Esophagus muscularis mucosa (tissue), 4 donors: ENCODE data around the gene RABL6. TPM values are rescaled to one million over a fixed set of nuclear protein-coding genes. Genes with fewer than 3 reads are reported as not detected.
A peak's percentile ranks its signal among the peaks of the same experiment; 100 is the strongest.
"Not testable (repeated sequence)": the region's sequence is repeated elsewhere in the genome, so short reads cannot be mapped to it uniquely, and the experiment has no call there.

Experiments used
- DNase-seq: peaks from one replicate; pipeline ENCODE4 v3.0.0-alpha.2; 2017; ENCODE audit errors: extremely low spot score
- H3K27ac ChIP-seq, 4 donors: fragments of 200-600 bp; sonication (generic); replicated peaks in 1 of 4; 1 replicate in 3 of 4; 2 replicates in 1 of 4; pipeline ENCODE4 v1.5.1; 2016 to 2019; ENCODE audit warnings: mild to moderate bottlenecking in 1 of 4
- H3K27me3 ChIP-seq, 4 donors: fragments of 200-600 bp; sonication (generic); one replicate each; pipeline versions ENCODE4 v1.5.1 to v1.6.0; 2016 to 2019
- H3K36me3 ChIP-seq, 4 donors: fragments of 200-600 bp; sonication (generic); one replicate each; pipeline ENCODE4 v1.5.1; 2016 to 2019
- H3K4me1 ChIP-seq, 4 donors: fragments of 200-600 bp; sonication (generic); one replicate each; pipeline ENCODE4 v1.5.1; 2016 to 2019
- H3K4me3 ChIP-seq, 4 donors: fragments of 200-600 bp; sonication (generic); 1 replicate in 2 of 4; 2 replicates in 2 of 4; pipeline ENCODE4 v1.5.1; 2016 to 2019; ENCODE audit warnings: mild to moderate bottlenecking in 4 of 4, moderate library complexity in 1 of 4
- H3K9me3 ChIP-seq, 4 donors: fragments of 200-600 bp; sonication (generic); 1 replicate in 3 of 4; 2 replicates in 1 of 4; pipeline ENCODE4 v1.5.1; 2016 to 2019
- CTCF ChIP-seq, 3 experiments: fragments of 200-600 bp in 2 of 3; fragments of 450-650 bp in 1 of 3; sonication (generic) in 2 of 3; IDR thresholded peaks; one replicate each; pipeline ENCODE4 v1.5.1; 2017 to 2019; ENCODE audit warnings: antibody characterized with exemption in 3 of 3, mild to moderate bottlenecking in 2 of 3, moderate library complexity in 1 of 3
- EP300 ChIP-seq: sonication (generic); formaldehyde crosslinking; IDR thresholded peaks from one replicate; pipeline ENCODE4 v1.6.1; 2017; ENCODE audit warnings: antibody characterized with exemption
- POLR2A ChIP-seq: fragments of 450-650 bp; IDR thresholded peaks from one replicate; pipeline ENCODE4 v1.6.1; 2017; ENCODE audit warnings: antibody characterized with exemption, moderate library complexity, mild to moderate bottlenecking, low read depth
- POLR2AphosphoS5 ChIP-seq, 2 donors: sonication (generic); formaldehyde crosslinking; IDR thresholded peaks; one replicate each; pipeline ENCODE4 v1.6.1; 2017; ENCODE audit warnings: antibody characterized with exemption in 2 of 2
- WGBS: methylation state at CpG from one replicate; pipeline ENCODE4 v1.1.5; 2018; 5-methylcytosine and 5-hydroxymethylcytosine counted together
- intact Hi-C: fragments of 100-400 bp; cut with DNase I; formaldehyde crosslinking; loops from one replicate; pipeline ENCODE4 v1.15.1; 2023
- total RNA-seq, 4 donors: library from RNA; depleted of rRNA; stranded (reverse); fragments of >200 nt; gene quantifications; one replicate each; pipeline versions ENCODE4 v1.1.0 to v1.2.1, GENCODE V29; 2016

RABL6 gene
- total RNA-seq, 4 donors from 2014 or later = 56.3 to 110 (median 83.0) TPM

- H3K27ac ChIP-seq = no peak overlapping the region
- peaks cover 4 to 25% (median 16%) of the 10 kb centered on the region in 4 donors for H3K27me3 ChIP-seq
- H3K4me1 ChIP-seq = peaks cover 32 to 49% (median 46%) of the 10 kb centered on the region in 4 donors
- intact Hi-C loops = no loop called here
- H3K36me3 ChIP-seq = peaks cover 0 to 61% (median 52%) of the 10 kb centered on the region in 4 donors
- 92% methylated on average over 17 of the region's 32 CpGs for WGBS
- no peaks in the 10 kb centered on the region for H3K9me3 ChIP-seq
- no peak for DNase-seq
- TF ChIP-seq EP300 = no peak
- no peak for TF ChIP-seq POLR2AphosphoS5 (IDR thresholded peaks at IDR 0.05)
- no peak for TF ChIP-seq CTCF (IDR thresholded peaks at IDR 0.05)
- TF ChIP-seq POLR2A = no peak
- H3K4me3 ChIP-seq = no peak overlapping the region
These were observed 32.6 kb downstream of the RABL6 start for GRCh38 chr9:136840140-136840876.

- intact Hi-C loops = no loop called here
- DNase-seq = no peak
- H3K36me3 ChIP-seq = peaks cover 0 to 53% (median 45%) of the 10 kb centered on the region in 4 donors
- no peaks in the 10 kb centered on the region for H3K9me3 ChIP-seq
- H3K27ac ChIP-seq = no peak overlapping the region
- no peak overlapping the region for H3K4me3 ChIP-seq
- 64% methylated on average over 16 of the region's 28 CpGs for WGBS
- peaks cover 4 to 33% (median 23%) of the 10 kb centered on the region in 4 donors for H3K27me3 ChIP-seq
- TF ChIP-seq POLR2A (no peak), POLR2AphosphoS5 (IDR thresholded peaks at IDR 0.05) (no peak), CTCF (IDR thresholded peaks at IDR 0.05) (no peak), EP300 (no peak)
- H3K4me1 ChIP-seq = peaks cover 32 to 57% (median 53%) of the 10 kb centered on the region in 4 donors
These were observed 33.3 kb downstream of the RABL6 start for GRCh38 chr9:136840877-136841645.

GRCh38 chr9:136841646-136842379 is 34.1 kb downstream of the RABL6 start:
- Histone ChIP-seq H3K27ac (peak overlapping the region in 1 of 4 donors; percentile 66), H3K36me3 (peaks cover 0 to 46% (median 38%) of the 10 kb centered on the region in 4 donors), H3K4me1 (peaks cover 36 to 64% (median 60%) of the 10 kb centered on the region in 4 donors), H3K4me3 (peak overlapping the region; percentile 48 to 65 (median 49)), H3K27me3 (peaks cover 4 to 40% (median 25%) of the 10 kb centered on the region in 4 donors)
- WGBS = 60% methylated on average over 1 of the region's 16 CpGs
- DNase-seq, H3K9me3 ChIP-seq, intact Hi-C loops: not testable (repeated sequence)

GRCh38 chr9:136842380-136842948 is 34.7 kb downstream of the RABL6 start, which contains the start of gene AJM1:
AJM1 (plus strand) TSS chr9:136842478; CDS start chr9:136844415, 1,937 bp downstream.
- H3K9me3 ChIP-seq, DNase-seq, intact Hi-C loops: not testable (repeated sequence)
- H3K36me3 ChIP-seq = peaks cover 0 to 39% (median 35%) of the 10 kb centered on the region in 4 donors
- H3K27ac ChIP-seq = peak within 1 kb of the TSS in 3 of 4 donors; percentile 14 to 66 (median 17)
- TF ChIP-seq POLR2AphosphoS5 (IDR thresholded peaks at IDR 0.05) = peak; percentile 38 to 47
- peak; percentile 75 to 98 (median 81) for TF ChIP-seq CTCF (IDR thresholded peaks at IDR 0.05)
- H3K27me3 ChIP-seq = peaks cover 4 to 47% (median 31%) of the 10 kb centered on the region in 4 donors
- peak within 1 kb of the TSS; percentile 48 to 65 (median 49) for H3K4me3 ChIP-seq
- WGBS = 0% methylated on average over 5 of the region's 27 CpGs
- peaks cover 42 to 71% (median 67%) of the 10 kb centered on the region in 4 donors for H3K4me1 ChIP-seq

DNA sequence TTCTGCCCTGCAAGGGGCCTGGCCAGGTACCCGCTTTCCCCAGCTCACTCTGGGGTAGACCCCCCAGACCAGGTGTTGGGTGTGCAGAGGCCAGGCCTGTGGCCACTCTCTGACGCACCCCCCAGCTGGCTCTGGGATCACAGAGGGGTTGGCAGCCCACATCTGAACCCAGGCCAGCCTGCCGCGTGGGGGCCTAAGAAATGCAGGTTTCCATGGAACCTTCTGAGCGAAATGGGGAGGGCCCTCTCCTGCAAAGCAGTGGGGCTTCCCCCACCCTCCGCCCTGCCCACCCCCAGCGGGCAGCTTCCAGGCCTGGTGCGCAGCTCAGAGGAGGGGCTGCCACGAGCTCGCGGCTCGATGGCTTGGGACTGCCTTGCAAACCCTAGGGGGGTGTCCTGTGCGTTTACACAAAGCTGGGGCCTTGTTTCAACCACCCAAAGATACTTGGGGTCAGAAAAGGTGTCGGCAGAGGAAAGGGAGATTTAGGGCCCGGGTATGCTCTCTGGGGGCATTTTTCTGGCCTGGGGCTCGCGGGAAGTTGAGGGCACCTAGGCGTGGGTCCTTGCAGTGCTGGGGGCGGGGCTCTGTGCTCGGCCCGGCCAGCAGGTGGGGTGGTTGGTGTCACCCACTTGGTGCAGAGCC is 35.5 kb downstream of the RABL6 start:
- peak overlapping the region in 2 of 4 donors; percentile 14 to 66 for H3K27ac ChIP-seq
- intact Hi-C loops, H3K9me3 ChIP-seq, DNase-seq: not testable (repeated sequence)
- H3K4me1 ChIP-seq = peaks cover 48 to 79% (median 75%) of the 10 kb centered on the region in 4 donors
- H3K27me3 ChIP-seq = peaks cover 4 to 55% (median 36%) of the 10 kb centered on the region in 4 donors
- WGBS = 11% methylated on average over 10 of the region's 21 CpGs
- peak overlapping the region; percentile 13 to 65 (median 49) for H3K4me3 ChIP-seq
- H3K36me3 ChIP-seq = peaks cover 0 to 31% (median 26%) of the 10 kb centered on the region in 4 donors
